Stimulated activated CD4-positive, alpha-beta T cell treated with anti-CD3 and anti-CD28 coated beads, TNF-alpha, amount 100 ng/mL, for 48 hours (primary cell): ENCODE data around the gene ACKR3.

Experiments
- DNase-seq, 3 donors: peaks; one replicate each; pipeline ENCODE4 v3.0.0-alpha.2; 2020; ENCODE audit warnings: low read depth in 3 of 3

The ACKR3 gene

GRCh38 chr2:236569573-236569973 lies at the start of gene ACKR3:
Gene ACKR3, plus strand, starts transcription at chr2:236569825. Its CDS starts 10,641 bp downstream, at chr2:236580466.
- DNase-seq = peak; percentile 25 to 45 (median 38)

GRCh38 chr2:236521556-236521955 lies 48.1 kb upstream of the ACKR3 start:
- no peak for DNase-seq

GRCh38 chr2:236523249-236523648 lies 46.4 kb upstream of the ACKR3 start:
- no peak for DNase-seq

- DNase-seq = no peak
These were observed 44.1 kb upstream of the ACKR3 start for GRCh38 chr2:236525411-236525997.

GRCh38 chr2:236526455-236527158 lies 43.0 kb upstream of the ACKR3 start:
- no peak for DNase-seq

- DNase-seq = no peak
These were observed 42.4 kb upstream of the ACKR3 start for GRCh38 chr2:236527159-236527630.

GRCh38 chr2:236529606-236530005 lies 40.0 kb upstream of the ACKR3 start:
- DNase-seq = no peak

- DNase-seq = no peak
These were observed 39.1 kb upstream of the ACKR3 start for GRCh38 chr2:236530512-236530911.

GRCh38 chr2:236531195-236531594 lies 38.4 kb upstream of the ACKR3 start:
- no peak for DNase-seq

- no peak for DNase-seq
These were observed 37.6 kb upstream of the ACKR3 start for GRCh38 chr2:236531996-236532395.

- DNase-seq = no peak
These were observed 36.3 kb upstream of the ACKR3 start for GRCh38 chr2:236533343-236533742.

GRCh38 chr2:236535024-236535423 lies 34.6 kb upstream of the ACKR3 start:
- DNase-seq = no peak

GRCh38 chr2:236536727-236537398 lies 32.8 kb upstream of the ACKR3 start:
- no peak for DNase-seq

- no peak for DNase-seq
These were observed 31.4 kb upstream of the ACKR3 start for GRCh38 chr2:236538242-236538641.

- DNase-seq = no peak
These were observed 28.5 kb upstream of the ACKR3 start for GRCh38 chr2:236541008-236541562.

GRCh38 chr2:236544362-236544761 lies 25.3 kb upstream of the ACKR3 start:
- DNase-seq = no peak

GRCh38 chr2:236545248-236545658 lies 24.4 kb upstream of the ACKR3 start:
- DNase-seq = no peak

- DNase-seq = no peak
These were observed 23.7 kb upstream of the ACKR3 start for GRCh38 chr2:236545814-236546480.

GRCh38 chr2:236546561-236547002 lies 23.0 kb upstream of the ACKR3 start:
- no peak for DNase-seq

GRCh38 chr2:236547725-236548124 lies 21.9 kb upstream of the ACKR3 start:
- no peak for DNase-seq

GRCh38 chr2:236548179-236548921 lies 21.3 kb upstream of the ACKR3 start:
- DNase-seq = no peak
